HG03135 (cell line): ENCODE results near the gene PRDM12.

Source experiments
- ATAC-seq: cut with Tn5 transposase; IDR thresholded peaks from one replicate; pipeline ENCODE4 v1.9.1; 2021; ENCODE audit warnings: mild to moderate bottlenecking, moderate library complexity; ENCODE audit not compliant: unreplicated experiment

PRDM12 gene

GRCh38 chr9:130687615-130688014, 23.2 kb downstream of the PRDM12 start:
- ATAC-seq, result no peak

DNA sequence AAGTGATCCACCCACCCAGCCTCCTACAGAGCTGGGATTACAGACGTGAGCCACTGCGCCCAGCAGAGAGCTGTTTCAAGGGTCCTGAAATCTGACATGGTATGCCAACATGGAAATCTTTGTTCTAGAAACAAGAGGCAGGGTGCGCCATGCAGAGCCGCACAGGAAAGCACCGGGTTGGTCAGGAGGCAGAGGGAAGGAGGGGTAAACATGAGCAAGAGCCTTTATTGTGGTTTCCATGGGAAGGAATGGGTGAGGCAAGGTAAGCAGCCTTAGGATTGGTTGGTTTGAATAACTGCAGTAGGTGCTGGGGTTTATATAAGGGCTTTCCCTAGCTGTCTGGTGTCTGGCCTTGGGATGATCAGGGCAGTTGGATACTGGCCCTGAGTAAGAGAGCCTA, 23.7 kb downstream of the PRDM12 start:
- ATAC-seq, result no peak

GRCh38 chr9:130689572-130689936, 25.2 kb downstream of the PRDM12 start:
- no peak for ATAC-seq

DNA sequence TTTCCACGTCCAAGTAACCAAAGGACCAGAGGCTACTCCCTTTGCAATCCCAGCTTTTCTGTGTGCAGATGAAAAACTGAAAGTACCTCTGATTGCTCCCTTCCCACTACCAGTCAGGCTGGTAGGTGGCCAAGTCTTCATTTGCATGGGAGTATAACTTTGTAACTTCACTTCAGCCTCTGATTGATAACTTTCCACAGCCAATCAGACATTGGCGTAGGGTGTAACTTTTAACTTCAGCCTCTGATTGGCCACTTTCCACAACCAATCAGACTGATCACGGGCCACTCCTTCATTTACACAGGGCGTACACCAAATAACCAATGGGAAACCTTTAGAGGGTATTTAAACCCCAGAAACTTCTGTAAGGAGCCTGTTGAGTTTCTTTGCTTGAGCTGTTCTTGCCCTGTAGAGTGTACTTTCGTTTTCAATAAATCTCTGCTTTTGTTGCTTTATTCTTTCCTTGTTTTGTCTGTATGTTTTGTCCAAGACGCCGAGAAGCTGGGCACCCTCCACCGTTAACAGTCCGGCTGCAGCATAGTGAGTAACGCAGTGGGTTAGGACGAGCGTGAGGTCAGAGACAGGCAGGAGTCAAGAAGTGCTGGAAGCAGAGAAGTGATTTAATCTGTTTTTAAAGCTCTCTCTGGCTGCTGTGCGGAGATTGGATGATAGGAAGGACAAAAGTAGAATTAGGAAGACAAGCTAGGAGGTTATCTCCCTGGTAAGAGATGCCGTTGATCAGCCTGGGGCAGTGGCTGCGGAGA, 25.7 kb downstream of the PRDM12 start:
- no peak for ATAC-seq

DNA sequence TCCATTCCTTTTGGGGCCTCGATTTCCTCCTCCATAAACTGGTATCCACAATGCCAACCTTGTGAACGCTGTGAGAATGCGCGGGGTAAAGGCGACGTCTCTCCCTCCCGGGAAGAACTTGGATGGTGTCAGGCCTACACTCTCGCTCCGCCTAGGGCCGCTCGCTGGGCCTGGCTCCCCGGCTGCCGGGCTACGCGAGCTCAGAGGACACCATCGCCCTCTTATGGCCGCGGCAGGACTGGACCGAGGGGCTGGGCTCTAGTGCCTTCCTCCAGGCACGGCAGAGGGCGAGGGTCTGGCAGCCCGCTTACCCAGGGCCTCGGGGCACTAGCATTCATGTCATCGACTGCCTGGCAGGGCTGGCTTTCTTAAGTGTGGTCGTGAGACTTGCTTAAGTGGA, 27.9 kb downstream of the PRDM12 start:
- no peak for ATAC-seq

GRCh38 chr9:130693101-130693425, 28.7 kb downstream of the PRDM12 start:
- ATAC-seq, result peak; percentile 5

- ATAC-seq, result peak; percentile 91
These were observed 29.2 kb downstream of the PRDM12 start, which contains the start of gene EXOSC2 for GRCh38 chr9:130693426-130694191. TSS of gene EXOSC2 (plus strand) at chr9:130693780. CDS start at chr9:130693792, 12 bp downstream.

DNA sequence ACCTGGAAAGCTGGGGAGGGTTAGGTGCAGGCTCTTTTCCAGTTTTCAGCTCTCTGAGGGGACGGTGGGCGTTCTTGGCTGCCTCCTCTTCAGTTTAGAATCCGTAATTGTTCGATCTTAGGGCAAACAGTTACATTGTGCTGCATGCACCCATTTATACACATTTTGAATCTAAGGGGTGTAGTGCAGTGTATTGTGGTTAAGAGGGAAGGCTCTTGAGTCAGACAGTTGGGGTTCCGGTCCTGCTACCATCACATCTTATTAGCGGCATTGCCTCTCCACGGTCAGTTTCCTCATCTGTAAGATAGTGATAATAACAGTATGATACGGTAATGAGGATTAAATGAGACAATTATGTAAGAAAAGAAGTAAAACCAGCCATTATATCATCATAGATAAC, 29.8 kb downstream of the PRDM12 start:
- ATAC-seq, result no peak

GRCh38 chr9:130696139-130696650, 31.8 kb downstream of the PRDM12 start:
- ATAC-seq, result no peak

- ATAC-seq, result no peak
These were observed 32.6 kb downstream of the PRDM12 start for GRCh38 chr9:130696996-130697395.

DNA sequence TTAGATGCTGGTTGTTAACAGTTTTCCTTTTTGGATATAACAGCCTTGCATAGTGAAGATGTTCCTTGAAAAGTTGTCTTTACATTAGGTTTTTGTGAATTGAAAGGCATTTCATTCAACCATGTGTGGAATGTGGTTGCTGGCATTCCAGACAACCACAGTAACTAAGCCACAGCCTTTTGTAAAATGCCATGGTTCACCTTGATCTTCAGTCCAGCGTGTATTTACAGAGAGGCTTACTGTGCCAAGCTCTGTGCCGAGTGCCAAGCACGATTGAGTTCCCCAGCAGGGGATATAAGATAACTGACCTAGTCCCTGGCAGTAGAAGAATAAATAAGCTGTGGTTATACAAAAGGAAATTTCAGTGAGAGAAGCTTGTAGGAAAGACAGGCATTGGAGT, 34.1 kb downstream of the PRDM12 start:
- no peak for ATAC-seq

DNA sequence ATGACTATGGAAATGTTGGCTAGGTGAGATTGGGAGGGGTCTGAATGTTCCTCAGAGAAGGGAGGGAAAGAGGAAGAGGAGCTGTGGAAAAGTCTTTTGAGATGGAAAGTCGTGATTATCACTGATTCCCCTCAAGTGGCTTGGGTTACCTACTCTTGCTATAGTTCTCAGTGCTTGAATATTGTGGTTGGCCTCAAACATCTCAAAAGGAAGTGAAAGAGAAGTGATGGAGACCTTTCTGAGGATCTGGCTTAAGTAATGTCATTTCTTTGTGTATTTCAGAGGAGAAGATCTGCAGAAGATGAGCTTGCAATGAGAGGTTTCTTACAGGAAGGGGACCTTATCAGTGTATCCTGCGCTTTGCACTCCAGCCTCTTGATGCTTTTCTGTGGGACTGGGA, 34.7 kb downstream of the PRDM12 start:
- ATAC-seq, result no peak

DNA sequence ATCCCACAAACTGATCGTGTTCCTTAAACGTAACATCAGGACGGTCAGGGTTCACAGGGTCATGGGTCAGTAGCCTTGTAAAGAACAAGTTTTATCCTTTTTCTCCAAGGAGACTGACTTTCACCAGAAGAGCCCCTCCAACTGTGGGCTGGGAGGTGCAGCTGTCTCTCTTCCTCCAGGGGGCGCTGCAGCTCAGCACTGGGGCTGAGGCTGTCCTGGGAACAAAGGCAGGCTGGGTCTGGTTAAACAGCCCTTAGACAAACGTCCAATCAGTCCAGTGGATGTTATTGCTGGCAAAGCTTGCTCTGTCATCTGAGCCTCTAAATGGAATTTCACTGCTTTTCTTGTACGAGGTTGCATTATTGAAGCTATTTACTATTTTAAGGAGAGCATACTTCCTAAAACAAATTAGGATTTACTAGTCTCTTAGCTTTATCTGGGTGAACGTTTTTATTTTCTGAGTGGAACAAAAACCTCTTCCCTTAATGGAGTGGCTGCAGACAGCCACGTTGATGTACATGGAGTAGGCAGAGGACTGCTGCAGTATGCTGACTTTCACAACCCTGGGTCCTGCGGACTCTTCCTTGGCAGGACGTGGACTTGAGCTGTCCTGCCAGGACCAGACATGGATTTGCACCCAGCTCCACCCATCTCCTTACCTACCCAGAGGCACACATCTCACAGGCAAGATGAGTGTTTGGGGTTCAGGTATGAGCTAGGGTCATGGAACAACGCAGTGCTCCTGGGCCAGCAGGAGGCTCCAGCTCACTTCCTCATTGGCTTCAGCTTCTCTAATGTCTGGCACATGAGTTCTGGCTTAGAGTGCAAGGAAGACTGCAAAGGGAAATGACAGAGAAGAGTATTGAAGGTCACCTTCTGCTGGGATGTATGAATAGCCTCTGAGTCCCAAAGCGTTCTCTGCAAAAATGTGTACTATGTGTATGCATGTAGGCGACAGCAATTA, 36.9 kb downstream of the PRDM12 start:
- no peak for ATAC-seq

DNA sequence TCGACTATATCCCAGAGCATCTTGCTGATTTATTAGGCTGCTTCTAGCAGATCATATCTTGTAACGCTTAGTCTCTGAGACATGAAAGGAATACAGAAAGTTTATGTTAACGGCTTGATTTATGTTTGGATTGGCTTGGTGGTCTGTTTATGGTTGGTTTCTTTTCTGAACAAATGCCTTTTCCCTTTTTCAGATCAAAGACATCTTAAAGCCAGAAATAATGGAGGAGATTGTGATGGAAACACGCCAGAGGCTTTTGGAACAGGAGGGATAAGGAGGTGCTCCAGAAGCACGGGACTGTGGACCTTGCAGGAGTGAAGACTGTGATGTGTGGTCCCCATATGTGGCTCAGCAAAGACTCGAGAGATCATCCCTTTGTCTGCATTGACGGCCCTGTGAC, 39.1 kb downstream of the PRDM12 start:
- no peak for ATAC-seq

DNA sequence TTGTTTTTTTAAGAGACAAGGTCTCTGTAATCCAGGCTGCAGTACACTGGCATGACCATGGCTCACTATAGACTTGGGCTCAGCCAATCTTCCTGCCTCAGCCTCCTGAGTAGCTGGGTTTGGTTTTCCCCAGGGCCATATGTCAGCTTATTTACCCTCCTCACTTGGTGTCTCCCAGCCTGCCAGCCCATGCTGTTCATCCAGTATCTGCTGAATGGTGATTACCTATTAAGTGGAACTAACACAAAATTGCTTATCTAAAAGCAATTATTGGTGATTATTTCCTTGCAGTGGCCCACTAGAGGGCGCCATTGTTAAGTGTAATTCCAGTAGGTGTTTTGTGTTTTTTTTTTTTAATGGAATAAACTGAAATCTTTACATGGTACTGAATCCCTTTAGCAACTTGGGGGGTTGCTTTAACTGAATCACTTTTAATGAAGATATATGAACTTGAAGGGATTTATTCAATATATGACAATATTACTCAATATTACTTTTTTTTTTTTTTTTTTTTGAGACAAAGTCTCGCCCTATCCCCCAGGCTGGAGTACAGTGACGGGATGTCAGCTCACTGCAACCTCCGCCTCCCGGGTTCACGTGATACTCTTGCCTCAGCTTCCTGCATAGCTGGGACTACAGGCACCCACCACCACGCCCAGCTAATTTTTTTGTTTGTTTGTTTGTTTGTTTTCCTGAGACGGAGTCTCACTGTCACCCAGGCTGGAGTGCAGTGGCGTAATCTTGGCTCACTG, 43.0 kb downstream of the PRDM12 start:
- ATAC-seq, result no peak

DNA sequence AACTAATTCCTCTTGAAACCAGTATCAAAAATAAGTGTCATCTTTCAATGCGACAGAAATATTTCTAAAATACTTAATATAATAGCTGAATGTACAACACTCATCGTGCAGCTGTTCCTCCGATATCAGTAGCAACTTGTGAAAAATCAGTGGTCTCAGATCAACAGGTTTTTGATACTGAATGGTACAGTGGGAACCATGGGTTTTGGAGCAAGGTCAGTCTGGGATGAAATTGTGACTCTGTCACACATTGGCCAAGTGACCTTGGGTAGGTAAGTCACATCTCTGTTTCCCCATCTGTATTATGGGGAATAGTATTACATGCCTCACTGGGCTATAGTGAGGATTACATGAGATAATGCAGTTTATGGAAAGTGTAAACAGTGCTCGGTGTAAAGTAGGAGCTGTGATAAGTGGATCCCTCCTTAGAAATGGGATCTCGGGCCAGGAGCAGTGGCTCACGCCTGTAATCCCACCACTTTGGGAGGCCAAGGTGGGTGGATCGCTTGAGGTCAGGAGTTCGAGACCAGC, 46.5 kb downstream of the PRDM12 start:
- ATAC-seq, result no peak

GRCh38 chr9:130711469-130711868, 47.1 kb downstream of the PRDM12 start:
- ATAC-seq, result no peak

DNA sequence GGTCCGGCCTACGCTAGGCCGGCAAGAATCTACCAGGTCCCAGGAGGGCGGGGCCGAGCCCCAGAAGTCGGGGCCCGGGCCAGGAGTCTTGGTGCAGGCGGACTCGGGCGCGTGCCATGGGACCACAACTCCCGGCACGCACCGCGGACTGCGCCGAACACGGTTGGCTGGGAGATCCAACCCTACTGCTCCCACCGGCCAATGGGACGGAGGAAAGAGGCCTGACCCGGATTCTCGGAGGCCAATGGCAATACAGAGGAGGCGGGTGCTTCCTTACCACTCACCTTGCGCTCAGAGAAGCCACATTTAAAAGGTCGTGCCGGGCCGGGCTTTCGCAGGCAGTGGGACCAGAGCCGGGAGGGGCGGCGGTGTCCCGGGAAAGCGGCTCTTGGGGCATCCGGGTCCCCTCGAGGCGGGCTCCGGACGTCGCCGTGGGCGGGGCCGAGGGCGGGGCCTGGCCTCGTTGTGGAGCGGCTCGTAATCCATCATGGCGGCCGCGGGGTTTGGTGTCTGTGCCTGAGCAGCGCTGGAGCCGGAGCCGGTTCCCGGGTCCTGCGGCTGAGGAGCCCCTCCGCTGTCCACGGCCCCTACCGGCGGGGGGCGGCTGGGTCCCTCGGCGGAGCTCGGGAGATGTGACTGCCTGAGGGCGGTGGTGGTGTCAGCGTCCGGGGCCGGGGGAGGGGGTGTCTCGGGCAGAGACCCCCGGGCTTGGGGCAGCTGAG, 48.3 kb downstream of the PRDM12 start:
- peak; percentile 96 for ATAC-seq

- no peak for ATAC-seq
These were observed 49.0 kb downstream of the PRDM12 start for GRCh38 chr9:130713286-130713960.
